TTC549 (cell line): Measurements from ENCODE around the gene ARHGAP22.

ENCODE experiments used
- FAIRE-seq: peaks from 2 replicates; lab custom pipeline; 2012; peaks lifted over from hg19 to GRCh38; lab: Jason Lieb, UNC

Gene ARHGAP22

GRCh38 chr10:48496105-48496830 is 108.6 kb downstream of the ARHGAP22 start:
- FAIRE-seq = no peak

GRCh38 chr10:48495282-48496045 is 109.4 kb downstream of the ARHGAP22 start:
- FAIRE-seq = no peak

- FAIRE-seq = no peak
These were observed 110.3 kb downstream of the ARHGAP22 start for GRCh38 chr10:48494611-48495010.

GRCh38 chr10:48494073-48494472 is 110.8 kb downstream of the ARHGAP22 start:
- no peak for FAIRE-seq

GRCh38 chr10:48493083-48493871 is 111.6 kb downstream of the ARHGAP22 start:
- FAIRE-seq = no peak

GRCh38 chr10:48492201-48492600 is 112.7 kb downstream of the ARHGAP22 start:
- no peak for FAIRE-seq

- no peak for FAIRE-seq
These were observed 113.3 kb downstream of the ARHGAP22 start for GRCh38 chr10:48491392-48492139.

- FAIRE-seq = no peak
These were observed 113.9 kb downstream of the ARHGAP22 start for GRCh38 chr10:48490946-48491345.

GRCh38 chr10:48490571-48490940 is 114.3 kb downstream of the ARHGAP22 start:
- no peak for FAIRE-seq

- FAIRE-seq = no peak
These were observed 115.8 kb downstream of the ARHGAP22 start for GRCh38 chr10:48489099-48489498.

GRCh38 chr10:48487244-48487643 is 117.6 kb downstream of the ARHGAP22 start:
- FAIRE-seq = no peak

- FAIRE-seq = no peak
These were observed 119.2 kb downstream of the ARHGAP22 start for GRCh38 chr10:48485711-48486110.

GRCh38 chr10:48484911-48485310 is 120.0 kb downstream of the ARHGAP22 start:
- no peak for FAIRE-seq

- FAIRE-seq = no peak
These were observed 122.7 kb downstream of the ARHGAP22 start for GRCh38 chr10:48482207-48482606.

GRCh38 chr10:48481385-48481784 is 123.5 kb downstream of the ARHGAP22 start:
- FAIRE-seq = no peak

GRCh38 chr10:48480397-48481374 is 124.2 kb downstream of the ARHGAP22 start:
- FAIRE-seq = no peak

GRCh38 chr10:48478980-48479811 is 125.7 kb downstream of the ARHGAP22 start:
- FAIRE-seq = no peak

GRCh38 chr10:48478469-48478868 is 126.4 kb downstream of the ARHGAP22 start:
- FAIRE-seq = no peak

- FAIRE-seq = no peak
These were observed 127.3 kb downstream of the ARHGAP22 start for GRCh38 chr10:48477616-48478015.

GRCh38 chr10:48477141-48477540 is 127.7 kb downstream of the ARHGAP22 start:
- FAIRE-seq = no peak
